DOHH2 (cell line): ENCODE data around the gene EXOSC5.

Experiments
- CTCF ChIP-seq: fragments of 200-600 bp; sonication (generic); IDR thresholded peaks from one replicate; pipeline ENCODE4 v1.5.1; 2014; ENCODE audit warnings: antibody characterized with exemption, mild to moderate bottlenecking, low read depth, low read length; ENCODE audit not compliant: poor library complexity, severe bottlenecking
- EZH2phosphoT487 ChIP-seq: fragments of 200-600 bp; sonication (generic); IDR thresholded peaks from 2 replicates; pipeline ENCODE4 v1.6.1; 2017; ENCODE audit warnings: borderline replicate concordance, mild to moderate bottlenecking, antibody characterized with exemption, low read length, moderate library complexity, mixed read lengths

GRCh38 chr19:41405776-41406175 is 8.6 kb upstream of the EXOSC5 start:
- TF ChIP-seq CTCF, result no peak
- no peak for TF ChIP-seq EZH2phosphoT487
